Mesenchymal stem cell (in vitro differentiated cells and primary cell): ENCODE measurements around the gene TTPAL.

Experiments
- DNase-seq: peaks from one replicate; pipeline ENCODE4 v3.0.0-alpha.2; 2013
- H2AFZ ChIP-seq: one replicate; pipeline ENCODE4 v1.6.1; 2013; ENCODE audit warnings: low read depth, mild to moderate bottlenecking, control low read depth, inconsistent platforms, low read length, moderate library complexity
- H2AK5ac ChIP-seq: 2 replicates; pipeline ENCODE4 v1.6.1; 2013; ENCODE audit warnings: low read length, moderate library complexity, mild to moderate bottlenecking, inconsistent platforms; ENCODE audit not compliant: severe bottlenecking
- H2BK120ac ChIP-seq: one replicate; pipeline ENCODE4 v1.6.1; 2013; ENCODE audit warnings: low read depth, mild to moderate bottlenecking, inconsistent platforms, low read length, moderate library complexity
- H2BK12ac ChIP-seq, 2 experiments: one replicate each; pipeline ENCODE4 v1.6.1; 2013; ENCODE audit warnings: inconsistent platforms in 2 of 2, low read length in 2 of 2, mild to moderate bottlenecking in 2 of 2, moderate library complexity in 2 of 2, control low read depth in 1 of 2
- H2BK15ac ChIP-seq: one replicate; pipeline ENCODE4 v1.6.1; 2013; ENCODE audit warnings: mild to moderate bottlenecking, low read depth, inconsistent platforms; ENCODE audit not compliant: poor library complexity, severe bottlenecking
- H2BK5ac ChIP-seq: 2 replicates; pipeline ENCODE4 v1.6.1; 2013; ENCODE audit warnings: low read depth, mild to moderate bottlenecking, low read length, control low read depth, inconsistent platforms; ENCODE audit not compliant: poor library complexity, severe bottlenecking
- H3K14ac ChIP-seq, 2 experiments: one replicate each; pipeline ENCODE4 v1.6.1; 2013; ENCODE audit warnings: inconsistent platforms in 2 of 2, low read length in 2 of 2, control low read depth in 1 of 2, mild to moderate bottlenecking in 1 of 2, moderate library complexity in 1 of 2
- H3K18ac ChIP-seq, 2 experiments: one replicate each; pipeline ENCODE4 v1.6.1; 2013; ENCODE audit warnings: inconsistent platforms in 2 of 2, low read length in 2 of 2, control low read depth in 1 of 2, low read depth in 1 of 2, mild to moderate bottlenecking in 1 of 2
- H3K23ac ChIP-seq, 2 experiments: one replicate each; pipeline ENCODE4 v1.6.1; 2013; ENCODE audit warnings: inconsistent platforms in 2 of 2, low read length in 2 of 2, mild to moderate bottlenecking in 2 of 2, moderate library complexity in 2 of 2, control low read depth in 1 of 2
- H3K27ac ChIP-seq: 2 replicates; pipeline ENCODE4 v1.5.1; 2013; ENCODE audit warnings: mild to moderate bottlenecking, moderate library complexity, low read length, control low read depth, inconsistent platforms; ENCODE audit not compliant: poor library complexity, severe bottlenecking
- H3K27me3 ChIP-seq, 2 experiments: 2 replicates each; pipeline versions ENCODE4 v1.6.1 to v1.7.0; 2013; ENCODE audit warnings: low read length in 2 of 2, mild to moderate bottlenecking in 2 of 2, moderate library complexity in 2 of 2, control low read depth in 1 of 2, inconsistent platforms in 1 of 2; ENCODE audit not compliant: control insufficient read depth in 1 of 2, insufficient read depth in 1 of 2
- H3K36me3 ChIP-seq, 2 experiments: 2 replicates each; pipeline versions ENCODE4 v1.6.1 to v1.7.0; 2013; ENCODE audit warnings: low read length in 2 of 2, control low read depth in 1 of 2, inconsistent platforms in 1 of 2, low read depth in 1 of 2, mild to moderate bottlenecking in 1 of 2; ENCODE audit not compliant: insufficient read depth in 2 of 2, control insufficient read depth in 1 of 2
- H3K4ac ChIP-seq, 2 experiments: one replicate each; pipeline ENCODE4 v1.6.1; 2013; ENCODE audit warnings: inconsistent platforms in 2 of 2, low read length in 2 of 2, mild to moderate bottlenecking in 2 of 2, moderate library complexity in 2 of 2, control low read depth in 1 of 2, low read depth in 1 of 2
- H3K4me1 ChIP-seq: 2 replicates; pipeline ENCODE4 v1.6.1; 2013; ENCODE audit warnings: low read depth, low read length, control low read depth; ENCODE audit not compliant: control insufficient read depth, insufficient read depth
- H3K4me2 ChIP-seq: 2 replicates; pipeline ENCODE4 v1.6.1; 2013; ENCODE audit warnings: low read length, mild to moderate bottlenecking, inconsistent platforms; ENCODE audit not compliant: poor library complexity, severe bottlenecking
- H3K4me3 ChIP-seq, 2 experiments: 2 replicates each; pipeline versions ENCODE4 v1.5.1 to v1.7.0; 2013; ENCODE audit warnings: low read length in 2 of 2, mild to moderate bottlenecking in 2 of 2, control low read depth in 1 of 2, low read depth in 1 of 2; ENCODE audit not compliant: insufficient read depth in 1 of 2
- H3K79me1 ChIP-seq: replicated peaks from 2 replicates; pipeline ENCODE4 v1.6.1; 2013; ENCODE audit warnings: mild to moderate bottlenecking, control low read depth, low read length, inconsistent platforms; ENCODE audit not compliant: poor library complexity, severe bottlenecking
- H3K9ac ChIP-seq: 2 replicates; pipeline ENCODE4 v1.7.0; 2013; ENCODE audit warnings: mild to moderate bottlenecking, low read length, moderate library complexity
- H3K9me3 ChIP-seq: 2 replicates; pipeline ENCODE4 v1.7.0; 2013; ENCODE audit warnings: mild to moderate bottlenecking, low read length; ENCODE audit not compliant: control insufficient read depth
- H4K8ac ChIP-seq: one replicate; pipeline ENCODE4 v1.6.1; 2013; ENCODE audit warnings: inconsistent platforms, mild to moderate bottlenecking, low read length, moderate library complexity
- H4K91ac ChIP-seq: one replicate; pipeline ENCODE4 v1.6.1; 2013; ENCODE audit warnings: mild to moderate bottlenecking, low read length, inconsistent platforms
- WGBS: methylation state at CpG from one replicate; pipeline ENCODE4 v1.1.7; 2013; ENCODE audit warnings: mixed read lengths; 5-methylcytosine and 5-hydroxymethylcytosine counted together

Gene TTPAL

DNA sequence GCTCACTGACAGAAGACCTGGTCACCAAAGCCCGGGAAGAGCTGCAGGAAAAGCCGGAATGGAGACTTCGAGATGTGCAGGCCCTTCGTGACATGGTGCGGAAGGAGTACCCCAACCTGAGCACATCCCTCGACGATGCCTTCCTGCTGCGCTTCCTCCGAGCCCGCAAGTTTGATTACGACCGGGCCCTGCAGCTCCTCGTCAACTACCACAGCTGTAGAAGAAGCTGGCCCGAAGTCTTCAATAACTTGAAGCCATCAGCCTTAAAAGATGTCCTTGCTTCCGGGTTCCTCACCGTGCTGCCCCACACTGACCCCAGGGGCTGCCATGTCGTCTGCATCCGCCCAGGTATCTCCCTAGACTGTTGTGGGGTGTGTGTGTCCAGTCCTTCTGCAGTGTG, 4.4 kb downstream of the TTPAL start:
- Histone ChIP-seq H4K8ac (no peak overlapping the region), H3K18ac (no peak overlapping the region), H3K4me2 (no peak overlapping the region), H4K91ac (no peak overlapping the region), H2AFZ (no peak overlapping the region), H3K27ac (no peak overlapping the region), H3K27me3 (no peaks in the 10 kb centered on the region), H2BK120ac (no peak overlapping the region), H2BK15ac (no peak overlapping the region), H3K9me3 (no peaks in the 10 kb centered on the region), H3K14ac (no peak overlapping the region), H3K36me3 (peaks cover 21 to 45% of the 10 kb centered on the region in 2 experiments), H3K4me3 (no peak overlapping the region), H2AK5ac (no peak overlapping the region), H2BK12ac (no peak overlapping the region), H3K23ac (no peak overlapping the region), H3K9ac (no peak overlapping the region), H3K79me1 (peaks cover 31% of the 10 kb centered on the region), H2BK5ac (no peak overlapping the region), H3K4me1 (peaks cover 4% of the 10 kb centered on the region), H3K4ac (no peak overlapping the region)
- no peak for DNase-seq
- WGBS: 97% methylated on average over 18 of the region's 18 CpGs

DNA sequence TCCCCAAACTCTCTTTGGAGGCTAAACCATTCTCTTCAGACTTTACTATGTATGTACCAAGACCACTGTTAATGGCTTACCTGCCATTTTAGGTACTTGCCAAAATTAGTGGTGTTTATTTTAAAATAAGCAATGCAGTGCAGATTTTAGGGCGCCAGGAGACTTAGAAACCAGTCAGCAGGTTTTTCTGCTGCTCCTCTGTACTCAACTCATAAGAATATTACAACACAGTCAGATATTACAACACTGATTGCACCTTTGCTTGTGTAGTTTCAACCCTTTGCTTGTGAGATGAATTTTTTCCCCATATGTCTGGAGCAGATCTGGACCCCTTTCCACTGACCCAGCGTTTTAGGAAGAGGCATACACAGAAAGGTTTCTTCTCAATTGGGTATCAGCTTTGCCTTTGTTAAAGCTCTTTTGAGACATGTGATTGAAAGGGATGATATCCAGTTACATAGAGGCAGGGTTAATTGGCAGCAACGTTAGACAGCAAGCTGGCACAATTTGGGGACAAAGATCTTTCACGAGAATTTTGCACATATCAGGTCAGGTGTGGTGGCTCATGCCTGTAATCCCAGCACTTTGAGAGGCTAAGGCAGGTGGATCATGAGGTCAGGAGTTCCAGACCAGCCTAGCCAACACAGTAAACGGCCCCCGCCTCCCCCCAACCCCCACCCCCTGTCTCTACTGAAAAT, 6.2 kb downstream of the TTPAL start:
- Histone ChIP-seq H3K23ac (no peak overlapping the region), H3K4me2 (no peak overlapping the region), H3K27me3 (no peaks in the 10 kb centered on the region), H3K36me3 (peaks cover 21 to 61% of the 10 kb centered on the region in 2 experiments), H4K8ac (no peak overlapping the region), H2AK5ac (no peak overlapping the region), H3K18ac (no peak overlapping the region), H2BK5ac (no peak overlapping the region), H2BK12ac (no peak overlapping the region), H2AFZ (no peak overlapping the region), H2BK120ac (no peak overlapping the region), H3K4me1 (no peaks in the 10 kb centered on the region), H3K9me3 (no peaks in the 10 kb centered on the region), H2BK15ac (no peak overlapping the region), H3K4ac (no peak overlapping the region), H4K91ac (no peak overlapping the region), H3K14ac (no peak overlapping the region), H3K9ac (no peak overlapping the region), H3K27ac (no peak overlapping the region), H3K4me3 (no peak overlapping the region), H3K79me1 (peaks cover 20% of the 10 kb centered on the region)
- DNase-seq: no peak
- WGBS: 98% methylated on average over 4 of the region's 6 CpGs

DNA sequence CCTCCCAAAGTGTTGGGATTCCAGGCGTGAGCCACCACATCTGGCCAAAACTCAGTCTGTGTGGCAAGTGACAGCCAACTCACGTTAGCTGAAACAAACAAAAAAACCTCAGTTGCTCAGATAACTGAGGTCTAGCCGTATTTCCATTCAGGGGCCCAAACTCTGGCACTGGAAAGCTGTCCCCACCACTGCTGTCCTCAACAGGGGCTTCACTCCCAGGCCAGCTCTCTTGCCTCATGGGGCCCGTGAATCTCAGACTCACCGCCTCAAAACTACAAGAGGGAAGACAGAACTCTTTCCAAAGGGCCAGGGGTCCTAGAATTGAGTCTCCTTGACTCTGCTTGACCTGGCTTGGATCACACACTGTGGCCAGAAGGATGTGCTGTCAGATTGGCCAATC, 7.4 kb downstream of the TTPAL start:
- no peak for DNase-seq
- Histone ChIP-seq H3K36me3 (peaks cover 21 to 70% of the 10 kb centered on the region in 2 experiments), H2BK15ac (no peak overlapping the region), H3K27me3 (no peaks in the 10 kb centered on the region), H3K27ac (no peak overlapping the region), H4K91ac (no peak overlapping the region), H3K4me2 (no peak overlapping the region), H3K4me1 (no peaks in the 10 kb centered on the region), H2BK5ac (no peak overlapping the region), H3K4me3 (no peak overlapping the region), H2BK12ac (no peak overlapping the region), H3K23ac (no peak overlapping the region), H2AK5ac (no peak overlapping the region), H3K4ac (no peak overlapping the region), H4K8ac (no peak overlapping the region), H3K18ac (no peak overlapping the region), H3K14ac (no peak overlapping the region), H3K9me3 (no peaks in the 10 kb centered on the region), H2BK120ac (no peak overlapping the region), H3K9ac (no peak overlapping the region), H3K79me1 (peaks cover 20% of the 10 kb centered on the region), H2AFZ (no peak overlapping the region)
- 95% methylated on average over 5 of the region's 5 CpGs for WGBS

DNA sequence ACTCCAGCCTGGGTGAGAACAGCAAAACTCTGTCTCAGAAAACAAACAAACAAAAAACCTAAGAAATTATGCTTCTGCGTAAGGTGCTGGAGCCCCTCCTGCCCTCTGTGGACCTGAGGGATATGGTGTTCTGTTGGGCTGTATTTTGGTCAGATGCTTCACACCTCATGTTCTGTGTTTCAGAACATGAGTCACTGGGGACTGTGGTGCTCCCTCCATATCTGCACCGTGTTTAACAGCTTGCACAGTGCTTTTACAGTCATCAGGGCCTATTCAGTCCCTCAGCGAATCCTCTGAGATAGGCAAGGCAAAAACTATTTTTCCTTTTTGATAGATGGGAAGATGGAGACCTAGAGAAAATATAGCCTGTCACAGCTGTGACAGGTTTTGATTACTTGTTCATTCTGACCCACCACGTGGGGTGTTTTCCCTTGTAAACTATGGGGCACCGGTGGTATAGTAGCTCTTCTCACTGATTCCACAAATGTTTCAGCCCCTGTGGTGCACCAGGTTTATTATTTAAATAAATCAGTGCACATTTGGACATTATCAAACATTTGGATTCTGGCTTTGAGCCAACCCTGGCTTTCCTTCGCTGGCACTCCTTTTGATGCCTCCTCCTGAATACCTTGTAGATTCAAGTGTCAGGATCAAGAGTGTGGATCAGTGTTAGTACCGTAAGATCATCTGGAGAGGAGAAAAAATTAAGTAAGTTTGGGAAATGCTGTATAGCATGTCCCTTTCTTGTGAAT, 9.6 kb downstream of the TTPAL start:
- H4K91ac ChIP-seq: no peak overlapping the region
- no peak overlapping the region for H4K8ac ChIP-seq
- peaks cover 27 to 86% of the 10 kb centered on the region in 2 experiments for H3K36me3 ChIP-seq
- no peak overlapping the region for H3K4me3 ChIP-seq
- peak overlapping the region; percentile 4 for H3K9ac ChIP-seq
- no peak overlapping the region for H3K18ac ChIP-seq
- H3K4me2 ChIP-seq: no peak overlapping the region
- no peak overlapping the region for H3K23ac ChIP-seq
- no peaks in the 10 kb centered on the region for H3K9me3 ChIP-seq
- H2AK5ac ChIP-seq: no peak overlapping the region
- H3K27ac ChIP-seq: no peak overlapping the region
- H3K4ac ChIP-seq: no peak overlapping the region
- H2BK15ac ChIP-seq: no peak overlapping the region
- peaks cover 25% of the 10 kb centered on the region for H3K79me1 ChIP-seq
- DNase-seq: no peak
- H3K27me3 ChIP-seq: no peaks in the 10 kb centered on the region
- H2BK5ac ChIP-seq: no peak overlapping the region
- no peaks in the 10 kb centered on the region for H3K4me1 ChIP-seq
- H2AFZ ChIP-seq: no peak overlapping the region
- WGBS: 94% methylated on average over 7 of the region's 7 CpGs
- no peak overlapping the region for H2BK12ac ChIP-seq
- H3K14ac ChIP-seq: no peak overlapping the region
- no peak overlapping the region for H2BK120ac ChIP-seq
